ENCODE data around the gene MCU. TPM values are rescaled to one million over a fixed set of nuclear protein-coding genes. Genes with fewer than 3 reads are reported as not detected.

The MCU gene
- total and polyA plus RNA-seq, 7 donors = 32.4 to 118 (median 66.1) TPM

DNA sequence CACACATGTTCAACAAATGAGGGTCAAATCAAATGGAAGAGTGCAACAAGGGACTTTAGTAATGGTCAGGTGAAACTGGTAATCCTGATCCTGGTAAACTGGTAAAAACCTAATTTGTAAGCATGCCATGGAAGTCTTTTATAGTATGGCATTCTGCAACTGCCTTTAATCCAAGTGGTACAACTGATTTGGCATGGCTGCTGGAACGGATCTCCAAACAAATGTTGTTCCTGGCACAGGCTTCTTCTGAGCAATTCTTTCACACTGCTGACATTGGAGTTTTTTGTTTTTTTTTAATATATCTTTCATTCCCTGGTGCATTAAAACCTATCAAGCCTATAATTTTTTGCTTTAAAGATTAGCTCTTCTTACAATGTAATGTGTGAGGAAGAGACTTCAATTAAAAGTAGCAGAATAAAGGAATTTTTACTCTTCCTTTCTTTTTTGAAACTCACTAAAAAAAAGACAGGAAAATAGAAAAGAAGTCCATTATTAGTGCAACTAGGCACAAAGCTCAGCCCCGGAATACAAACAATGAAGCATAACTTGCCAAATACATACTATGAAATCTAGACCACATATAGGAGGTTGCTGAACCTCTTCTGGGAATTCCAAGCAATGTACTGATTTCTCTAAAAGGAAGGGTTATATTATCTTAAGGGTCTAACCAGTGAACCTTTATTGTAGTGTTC, 122.3 kb downstream of the MCU start:
- H3K4me3 ChIP-seq = no peak overlapping the region
- H3K4me1 ChIP-seq = peaks cover 22% of the 10 kb centered on the region
- ATAC-seq (peak in 1 of 4 donors; percentile 38), DNase-seq (no peak)
- intact Hi-C loops (cut with DNase I) = no loop called here
- no peaks in the 10 kb centered on the region for H3K9me3 ChIP-seq
- TF ChIP-seq, protein P1, sequence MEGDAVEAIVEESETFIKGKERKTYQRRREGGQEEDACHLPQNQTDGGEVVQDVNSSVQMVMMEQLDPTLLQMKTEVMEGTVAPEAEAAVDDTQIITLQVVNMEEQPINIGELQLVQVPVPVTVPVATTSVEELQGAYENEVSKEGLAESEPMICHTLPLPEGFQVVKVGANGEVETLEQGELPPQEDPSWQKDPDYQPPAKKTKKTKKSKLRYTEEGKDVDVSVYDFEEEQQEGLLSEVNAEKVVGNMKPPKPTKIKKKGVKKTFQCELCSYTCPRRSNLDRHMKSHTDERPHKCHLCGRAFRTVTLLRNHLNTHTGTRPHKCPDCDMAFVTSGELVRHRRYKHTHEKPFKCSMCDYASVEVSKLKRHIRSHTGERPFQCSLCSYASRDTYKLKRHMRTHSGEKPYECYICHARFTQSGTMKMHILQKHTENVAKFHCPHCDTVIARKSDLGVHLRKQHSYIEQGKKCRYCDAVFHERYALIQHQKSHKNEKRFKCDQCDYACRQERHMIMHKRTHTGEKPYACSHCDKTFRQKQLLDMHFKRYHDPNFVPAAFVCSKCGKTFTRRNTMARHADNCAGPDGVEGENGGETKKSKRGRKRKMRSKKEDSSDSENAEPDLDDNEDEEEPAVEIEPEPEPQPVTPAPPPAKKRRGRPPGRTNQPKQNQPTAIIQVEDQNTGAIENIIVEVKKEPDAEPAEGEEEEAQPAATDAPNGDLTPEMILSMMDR (IDR thresholded peaks at IDR 0.05) = no peak
- no peaks in the 10 kb centered on the region for H3K27me3 ChIP-seq (ENCODE audit: insufficient read depth in 3 of 3, low read length in 2 of 3)
- no peak overlapping the region for H3K27ac ChIP-seq
- no peaks in the 10 kb centered on the region for H3K36me3 ChIP-seq (ENCODE audit: insufficient read depth in 1 of 2, low read depth in 1 of 2)
- 14 to 32% (median 19%) methylated on average over 2 of the region's 2 CpGs for WGBS, 3 donors

DNA sequence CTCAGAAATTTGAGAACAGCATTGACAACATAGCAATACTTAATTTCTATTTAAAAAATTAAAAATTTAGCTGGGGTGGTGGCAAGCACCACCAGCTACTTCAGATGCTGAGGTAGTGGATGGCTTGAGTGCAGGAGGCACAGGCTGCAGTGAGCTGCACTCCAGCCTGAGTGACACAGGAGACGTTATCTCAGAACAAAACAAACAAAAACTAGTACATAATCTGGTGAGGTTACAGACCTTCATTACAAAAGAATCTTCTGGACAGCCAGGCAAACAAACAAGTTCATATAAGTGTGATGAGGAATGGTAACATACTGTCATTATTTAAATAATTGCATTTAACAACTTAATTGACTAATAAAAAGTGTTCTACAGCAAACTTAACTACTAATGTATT, 124.6 kb downstream of the MCU start:
- no peaks in the 10 kb centered on the region for H3K9me3 ChIP-seq
- ATAC-seq = no peak
- TF ChIP-seq, protein P1 (IDR thresholded peaks at IDR 0.05) = no peak
- peaks cover 22% of the 10 kb centered on the region for H3K4me1 ChIP-seq
- DNase-seq = no peak
- intact Hi-C loops (cut with DNase I) = no loop called here
- no peak overlapping the region for H3K4me3 ChIP-seq
- no peaks in the 10 kb centered on the region for H3K36me3 ChIP-seq (ENCODE audit: insufficient read depth in 1 of 2, low read depth in 1 of 2)
- no peaks in the 10 kb centered on the region for H3K27me3 ChIP-seq (ENCODE audit: insufficient read depth in 3 of 3, low read length in 2 of 3)
- no peak overlapping the region for H3K27ac ChIP-seq
- WGBS, 3 donors = 67 to 77% (median 73%) methylated on average over 1 of the region's 1 CpG

DNA sequence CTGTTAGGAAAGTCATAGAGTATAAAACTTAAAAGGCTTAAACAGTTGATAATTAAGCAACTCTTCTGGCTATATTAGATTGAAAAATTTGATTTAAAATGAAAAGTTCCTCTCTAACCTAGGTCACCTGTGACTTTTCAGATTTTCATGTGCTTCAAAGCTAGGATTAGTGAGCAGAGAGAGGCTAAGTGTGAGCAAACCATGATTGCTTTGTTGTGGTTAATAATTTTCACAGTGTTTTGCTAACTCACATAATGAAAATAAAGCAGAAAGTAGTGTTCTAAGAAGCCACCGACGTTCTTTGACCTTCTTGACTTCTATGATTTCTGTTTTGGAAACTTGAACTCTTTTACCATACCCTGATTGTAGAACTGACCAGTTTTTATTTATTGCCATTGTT, 126.1 kb downstream of the MCU start:
- Histone ChIP-seq H3K27ac (no peak overlapping the region), H3K36me3 (ENCODE audit: insufficient read depth in 1 of 2, low read depth in 1 of 2) (no peaks in the 10 kb centered on the region), H3K27me3 (ENCODE audit: insufficient read depth in 3 of 3, low read length in 2 of 3) (no peaks in the 10 kb centered on the region), H3K4me3 (no peak overlapping the region), H3K4me1 (peaks cover 9% of the 10 kb centered on the region), H3K9me3 (no peaks in the 10 kb centered on the region)
- WGBS, 3 donors = 26 to 39% (median 34%) methylated on average over 2 of the region's 2 CpGs
- intact Hi-C loops (cut with DNase I) = no loop called here
- TF ChIP-seq, protein P1 (IDR thresholded peaks at IDR 0.05) = no peak
- DNase-seq (no peak), ATAC-seq (no peak)

DNA sequence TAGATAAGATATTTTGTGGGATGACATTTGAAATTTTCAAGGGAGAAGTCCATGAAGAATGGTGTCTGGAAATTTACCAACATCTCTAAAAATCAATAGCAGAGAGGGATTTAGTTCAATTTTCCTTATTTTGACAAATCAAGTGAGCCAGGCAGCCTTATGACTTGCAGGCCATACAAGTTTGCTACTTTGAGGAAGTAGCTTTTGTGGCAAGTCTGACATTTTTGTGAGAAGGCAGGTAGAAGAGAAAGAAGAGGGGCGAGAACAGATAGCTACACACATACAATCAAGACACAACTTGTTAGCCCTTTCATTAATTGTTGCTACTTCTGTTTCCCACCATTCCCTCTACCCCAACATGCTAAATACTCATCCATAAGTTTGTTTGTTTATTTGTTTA, 127.1 kb downstream of the MCU start:
- Histone ChIP-seq H3K9me3 (no peaks in the 10 kb centered on the region), H3K27ac (no peak overlapping the region), H3K4me1 (peaks cover 6% of the 10 kb centered on the region), H3K4me3 (no peak overlapping the region), H3K36me3 (ENCODE audit: insufficient read depth in 1 of 2, low read depth in 1 of 2) (no peaks in the 10 kb centered on the region), H3K27me3 (ENCODE audit: insufficient read depth in 3 of 3, low read length in 2 of 3) (no peaks in the 10 kb centered on the region)
- TF ChIP-seq, protein P1 (IDR thresholded peaks at IDR 0.05) = no peak
- intact Hi-C loops (cut with DNase I) = no loop called here
- WGBS, 3 donors = 98 to 100% (median 100%) methylated on average over 1 of the region's 1 CpG
- DNase-seq = no peak
- no peak for ATAC-seq

DNA sequence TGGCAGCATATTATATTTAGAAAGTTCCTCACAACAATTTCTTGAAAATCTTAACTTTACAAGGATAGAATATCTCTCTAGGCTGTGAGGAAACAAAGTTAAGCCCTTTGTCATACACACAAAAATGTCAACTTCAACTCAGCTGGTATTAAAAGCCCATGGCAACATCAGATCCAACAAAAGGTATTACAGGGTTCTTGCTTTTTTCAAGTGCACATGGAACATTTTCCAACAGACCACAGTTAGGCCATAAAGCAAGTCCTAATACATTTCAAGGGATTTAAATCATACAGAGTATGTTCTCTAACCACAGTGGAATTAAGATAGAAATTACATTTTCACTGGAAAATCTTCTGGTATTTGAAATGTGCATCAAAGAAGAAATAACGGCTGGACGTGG, 129.7 kb downstream of the MCU start:
- Histone ChIP-seq H3K27me3 (ENCODE audit: insufficient read depth in 3 of 3, low read length in 2 of 3) (no peaks in the 10 kb centered on the region), H3K36me3 (ENCODE audit: insufficient read depth in 1 of 2, low read depth in 1 of 2) (no peaks in the 10 kb centered on the region), H3K4me1 (peaks cover 22% of the 10 kb centered on the region), H3K9me3 (no peaks in the 10 kb centered on the region), H3K27ac (no peak overlapping the region), H3K4me3 (no peak overlapping the region)
- 89 to 100% (median 96%) methylated on average over 2 of the region's 2 CpGs for WGBS, 3 donors
- TF ChIP-seq, protein P1 (IDR thresholded peaks at IDR 0.05) = no peak
- no peak for DNase-seq
- intact Hi-C loops (cut with DNase I) = no loop called here
- ATAC-seq = no peak
